Measurements from ENCODE around the gene RNF212B. TPM values are rescaled to one million over a fixed set of nuclear protein-coding genes. Genes with fewer than 3 reads are reported as not detected.

The RNF212B gene
- total and polyA plus RNA-seq, 2 of the 13 experiments (the other 11 are each of a cell fraction or from before 2014, with no cell fraction given) = 0.05 TPM; not detected in 1

DNA sequence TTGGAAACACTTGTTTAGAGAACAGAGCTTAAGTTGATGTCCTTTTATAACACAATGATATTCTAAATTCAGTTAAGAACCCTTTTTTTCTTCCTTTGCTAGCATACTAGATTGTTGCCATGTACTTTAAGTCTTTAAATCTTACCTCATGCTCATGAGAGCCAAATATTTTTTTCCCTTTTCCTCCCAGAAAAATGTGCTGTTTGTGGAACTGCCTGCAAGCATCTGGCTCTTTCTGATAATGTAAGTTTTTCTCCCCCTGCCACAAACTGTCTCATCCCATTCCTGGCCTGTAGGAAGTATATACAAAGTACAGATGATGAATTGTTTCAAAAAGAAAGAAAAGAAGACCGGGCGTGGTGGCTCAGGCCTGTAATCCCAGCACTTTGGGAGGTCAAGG lies 5.3 kb downstream of the RNF212B start:
- ChIA-PET POLR2A (no interaction called here), CTCF (ENCODE audit: low intra/inter-chr PET ratio, low total read pairs) (no interaction called here)
- no TSS peak for BruUV-seq (replicated peaks)
- Histone ChIP-seq H3K9ac (ENCODE audit: insufficient read depth, low read depth, low read length) (no peak overlapping the region), H3K27me3 (ENCODE audit: control insufficient read depth in 1 of 2, insufficient read depth in 2 of 2, low read length in 2 of 2) (no peaks in the 10 kb centered on the region; a peak in 1 of 5 replicates), H3K36me3 (replicated peaks in 1 of 2; ENCODE audit: control insufficient read depth in 1 of 2, insufficient read depth in 2 of 2, low read length in 2 of 2) (no peaks in the 10 kb centered on the region), H2AFZ (ENCODE audit: low read length) (no peak overlapping the region), H4K20me1 (ENCODE audit: insufficient read depth, low read length) (no peaks in the 10 kb centered on the region), H3K9me3 (ENCODE audit: low read length) (no peaks in the 10 kb centered on the region), H3K4me1 (ENCODE audit: insufficient read depth, low read length) (peaks cover 22% of the 10 kb centered on the region), H3K27ac (ENCODE audit: extremely low read length, insufficient read depth, low read length) (no peak overlapping the region), H3K4me3 (replicated peaks in 1 of 3; ENCODE audit: insufficient read depth in 1 of 3, low read depth in 2 of 3, low read length in 3 of 3) (no peak overlapping the region), H3K4me2 (ENCODE audit: low read depth, low read length) (no peak overlapping the region), H3K79me2 (ENCODE audit: insufficient read depth, low read length) (no peaks in the 10 kb centered on the region)
- WGBS (ENCODE audit: low lambda C conversion rate) = 29% methylated on average over 2 of the region's 2 CpGs
- DNase-seq (ENCODE audit: low spot score) (no peak), ATAC-seq (no peak), FAIRE-seq (no peak)
- intact Hi-C loops (cut with micrococcal nuclease; ENCODE audit: unreplicated experiment) (no loop called here), in situ Hi-C loops (cut with HindIII; ENCODE audit: extremely low pct_ligation_motif_present, low pct_unique_long_range_greater_than_20kb) (no loop called here)
- no peak for TF ChIP-seq ZNF335 (CRISPR knock-in tag; IDR thresholded peaks at IDR 0.05)
- TF ChIP-seq HNRNPL (IDR thresholded peaks at IDR 0.05; ENCODE audit: low read depth, low read length) = no peak
- TF ChIP-seq ZNF841 (CRISPR knock-in tag; IDR thresholded peaks at IDR 0.05; ENCODE audit: borderline replicate concordance) = no peak
- no peak for TF ChIP-seq SRSF4 (IDR thresholded peaks at IDR 0.05; ENCODE audit: low read depth, low read length, poor library complexity, severe bottlenecking)
- TF ChIP-seq, protein P1, sequence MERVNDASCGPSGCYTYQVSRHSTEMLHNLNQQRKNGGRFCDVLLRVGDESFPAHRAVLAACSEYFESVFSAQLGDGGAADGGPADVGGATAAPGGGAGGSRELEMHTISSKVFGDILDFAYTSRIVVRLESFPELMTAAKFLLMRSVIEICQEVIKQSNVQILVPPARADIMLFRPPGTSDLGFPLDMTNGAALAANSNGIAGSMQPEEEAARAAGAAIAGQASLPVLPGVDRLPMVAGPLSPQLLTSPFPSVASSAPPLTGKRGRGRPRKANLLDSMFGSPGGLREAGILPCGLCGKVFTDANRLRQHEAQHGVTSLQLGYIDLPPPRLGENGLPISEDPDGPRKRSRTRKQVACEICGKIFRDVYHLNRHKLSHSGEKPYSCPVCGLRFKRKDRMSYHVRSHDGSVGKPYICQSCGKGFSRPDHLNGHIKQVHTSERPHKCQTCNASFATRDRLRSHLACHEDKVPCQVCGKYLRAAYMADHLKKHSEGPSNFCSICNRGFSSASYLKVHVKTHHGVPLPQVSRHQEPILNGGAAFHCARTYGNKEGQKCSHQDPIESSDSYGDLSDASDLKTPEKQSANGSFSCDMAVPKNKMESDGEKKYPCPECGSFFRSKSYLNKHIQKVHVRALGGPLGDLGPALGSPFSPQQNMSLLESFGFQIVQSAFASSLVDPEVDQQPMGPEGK (CRISPR knock-in tag; IDR thresholded peaks at IDR 0.05) = no peak

DNA sequence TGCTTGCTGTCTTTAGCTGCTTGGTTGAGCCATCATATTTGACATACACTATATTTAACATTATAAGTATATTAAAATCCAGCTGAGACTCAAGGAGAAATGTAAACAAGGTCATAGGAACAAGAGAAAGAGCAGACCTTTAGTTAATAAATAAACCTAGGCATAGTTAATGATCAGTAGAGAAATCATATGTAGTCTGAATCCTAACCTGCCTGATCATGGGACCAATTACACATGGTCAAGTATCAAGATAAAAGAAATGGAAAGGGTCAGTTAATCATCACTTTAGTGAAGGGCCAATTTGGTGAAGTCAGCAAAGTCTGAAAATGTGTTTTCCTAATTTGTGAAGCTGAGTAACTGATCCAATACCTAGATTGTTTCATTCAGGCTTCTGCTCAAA lies 7.5 kb downstream of the RNF212B start:
- CTCF ChIA-PET (ENCODE audit: low intra/inter-chr PET ratio, low total read pairs) = no interaction called here
- ATAC-seq (peak; percentile 77), DNase-seq (ENCODE audit: low spot score) (peak; percentile 37), FAIRE-seq (no peak)
- in situ Hi-C loops (cut with HindIII; ENCODE audit: extremely low pct_ligation_motif_present, low pct_unique_long_range_greater_than_20kb) = no loop called here
- Histone ChIP-seq H3K4me1 (ENCODE audit: insufficient read depth, low read length) (peaks cover 20% of the 10 kb centered on the region), H3K79me2 (ENCODE audit: insufficient read depth, low read length) (no peaks in the 10 kb centered on the region), H2AFZ (ENCODE audit: low read length) (no peak overlapping the region), H3K27me3 (ENCODE audit: control insufficient read depth in 1 of 2, insufficient read depth in 2 of 2, low read length in 2 of 2) (no peaks in the 10 kb centered on the region; a peak in 1 of 5 replicates), H3K36me3 (replicated peaks in 1 of 2; ENCODE audit: control insufficient read depth in 1 of 2, insufficient read depth in 2 of 2, low read length in 2 of 2) (no peaks in the 10 kb centered on the region), H3K9ac (ENCODE audit: insufficient read depth, low read depth, low read length) (no peak overlapping the region), H4K20me1 (ENCODE audit: insufficient read depth, low read length) (no peaks in the 10 kb centered on the region), H3K9me3 (ENCODE audit: low read length) (no peaks in the 10 kb centered on the region), H3K4me3 (replicated peaks in 1 of 3; ENCODE audit: insufficient read depth in 1 of 3, low read depth in 2 of 3, low read length in 3 of 3) (no peak overlapping the region), H3K27ac (ENCODE audit: extremely low read length, insufficient read depth, low read length) (no peak overlapping the region), H3K4me2 (ENCODE audit: low read depth, low read length) (peak overlapping the region; percentile 7)
- POLR2A ChIA-PET = interaction anchor here (1.0 kb wide), 1 partner anchor 41 kb away, joined by 3 read pairs; the partner anchor contains the start of gene HOMEZ
- intact Hi-C loops (cut with micrococcal nuclease; ENCODE audit: unreplicated experiment) = no loop called here
- BruUV-seq (replicated peaks) = no TSS peak
- TF ChIP-seq MIXL1 (CRISPR knock-in tag; IDR thresholded peaks at IDR 0.05) (peak; percentile 29), DNMT1 (CRISPR knock-in tag; IDR thresholded peaks at IDR 0.05) (no peak), NR2F6 (IDR thresholded peaks at IDR 0.05) (peak; percentile 53; the same call in 1 of the 2 replicates), NR2F6 (CRISPR knock-in tag; IDR thresholded peaks at IDR 0.05) (no peak), MEIS1 (CRISPR knock-in tag; IDR thresholded peaks at IDR 0.05; ENCODE audit: borderline replicate concordance) (no peak)
- TF ChIP-seq, protein P2, sequence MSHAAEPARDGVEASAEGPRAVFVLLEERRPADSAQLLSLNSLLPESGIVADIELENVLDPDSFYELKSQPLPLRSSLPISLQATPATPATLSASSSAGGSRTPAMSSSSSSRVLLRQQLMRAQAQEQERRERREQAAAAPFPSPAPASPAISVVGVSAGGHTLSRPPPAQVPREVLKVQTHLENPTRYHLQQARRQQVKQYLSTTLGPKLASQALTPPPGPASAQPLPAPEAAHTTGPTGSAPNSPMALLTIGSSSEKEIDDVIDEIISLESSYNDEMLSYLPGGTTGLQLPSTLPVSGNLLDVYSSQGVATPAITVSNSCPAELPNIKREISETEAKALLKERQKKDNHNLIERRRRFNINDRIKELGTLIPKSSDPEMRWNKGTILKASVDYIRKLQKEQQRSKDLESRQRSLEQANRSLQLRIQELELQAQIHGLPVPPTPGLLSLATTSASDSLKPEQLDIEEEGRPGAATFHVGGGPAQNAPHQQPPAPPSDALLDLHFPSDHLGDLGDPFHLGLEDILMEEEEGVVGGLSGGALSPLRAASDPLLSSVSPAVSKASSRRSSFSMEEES (CRISPR knock-in tag; IDR thresholded peaks at IDR 0.05) = no peak
- TF ChIP-seq, protein P3, sequence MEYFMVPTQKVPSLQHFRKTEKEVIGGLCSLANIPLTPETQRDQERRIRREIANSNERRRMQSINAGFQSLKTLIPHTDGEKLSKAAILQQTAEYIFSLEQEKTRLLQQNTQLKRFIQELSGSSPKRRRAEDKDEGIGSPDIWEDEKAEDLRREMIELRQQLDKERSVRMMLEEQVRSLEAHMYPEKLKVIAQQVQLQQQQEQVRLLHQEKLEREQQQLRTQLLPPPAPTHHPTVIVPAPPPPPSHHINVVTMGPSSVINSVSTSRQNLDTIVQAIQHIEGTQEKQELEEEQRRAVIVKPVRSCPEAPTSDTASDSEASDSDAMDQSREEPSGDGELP (IDR thresholded peaks at IDR 0.05; ENCODE audit: borderline replicate concordance, low read depth) = peak; percentile 58
- TF ChIP-seq, protein P4, sequence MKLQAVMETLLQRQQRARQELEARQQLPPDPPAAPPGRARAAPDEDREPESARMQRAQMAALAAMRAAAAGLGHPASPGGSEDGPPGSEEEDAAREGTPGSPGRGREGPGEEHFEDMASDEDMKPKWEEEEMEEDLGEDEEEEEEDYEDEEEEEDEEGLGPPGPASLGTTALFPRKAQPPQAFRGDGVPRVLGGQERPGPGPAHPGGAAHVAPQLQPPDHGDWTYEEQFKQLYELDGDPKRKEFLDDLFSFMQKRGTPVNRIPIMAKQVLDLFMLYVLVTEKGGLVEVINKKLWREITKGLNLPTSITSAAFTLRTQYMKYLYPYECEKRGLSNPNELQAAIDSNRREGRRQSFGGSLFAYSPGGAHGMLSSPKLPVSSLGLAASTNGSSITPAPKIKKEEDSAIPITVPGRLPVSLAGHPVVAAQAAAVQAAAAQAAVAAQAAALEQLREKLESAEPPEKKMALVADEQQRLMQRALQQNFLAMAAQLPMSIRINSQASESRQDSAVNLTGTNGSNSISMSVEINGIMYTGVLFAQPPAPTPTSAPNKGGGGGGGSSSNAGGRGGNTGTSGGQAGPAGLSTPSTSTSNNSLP (IDR thresholded peaks at IDR 0.05; ENCODE audit: low read depth, low read length) = peak; percentile 75

Measured in HepG2 (cell line).